ENCODE measurements around the gene PCSK7.

Gene PCSK7

DNA sequence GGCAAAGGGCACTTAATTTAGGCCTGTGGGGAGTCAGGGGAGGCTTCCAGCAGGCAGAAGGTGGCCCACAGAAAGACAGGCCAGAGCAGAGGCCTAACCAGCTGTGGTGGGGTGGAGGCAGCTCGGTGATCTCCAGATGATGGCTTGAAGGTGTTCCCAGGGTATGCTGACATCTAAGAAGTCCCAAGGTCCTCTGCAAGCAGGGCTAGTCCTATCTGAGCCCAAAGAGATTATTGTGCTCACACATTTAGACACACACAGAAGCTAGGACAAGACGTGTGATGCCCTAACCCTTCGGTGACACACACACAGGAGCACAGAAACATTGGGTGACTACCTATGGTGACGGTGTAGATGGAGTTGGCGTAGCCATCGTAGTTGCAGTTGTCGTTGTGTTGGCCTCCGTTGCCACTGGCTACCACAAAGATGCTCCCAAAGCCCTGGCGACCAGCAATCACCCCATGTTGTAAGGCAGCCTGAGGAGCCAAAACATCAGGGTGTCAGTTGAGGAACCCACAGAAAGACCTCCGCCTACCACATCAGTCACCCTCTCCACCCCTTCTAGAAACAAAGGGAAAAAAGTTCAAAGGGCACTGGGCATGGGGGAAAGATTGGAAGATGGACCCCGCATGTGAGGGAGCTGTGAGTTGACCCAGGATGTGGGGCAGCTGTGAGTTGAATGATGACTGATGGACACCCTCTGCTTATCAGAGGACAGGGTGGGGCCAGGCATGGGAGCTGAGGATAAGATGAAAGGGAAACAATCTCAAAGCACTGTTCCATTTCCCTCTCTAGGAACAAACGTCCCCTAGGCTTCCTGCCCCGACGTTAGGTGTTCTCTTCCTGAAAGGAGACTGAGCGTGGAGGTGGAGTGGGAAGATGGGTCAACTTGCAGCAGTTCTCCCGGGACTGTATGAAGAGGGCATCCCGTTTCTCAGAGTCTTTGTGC, 7.9 kb downstream of the PCSK7 start:
- ATAC-seq: no peak
- no peak for DNase-seq (ENCODE audit: low spot score in 2 of 2)
- Mint-ChIP-seq H3K4me3 (no peak overlapping the region), H3K36me3 (peaks cover 95% of the 10 kb centered on the region), H3K27ac (peak overlapping the region; percentile 43), H3K9me3 (no peaks in the 10 kb centered on the region), H3K4me1 (peaks cover 37% of the 10 kb centered on the region)

DNA sequence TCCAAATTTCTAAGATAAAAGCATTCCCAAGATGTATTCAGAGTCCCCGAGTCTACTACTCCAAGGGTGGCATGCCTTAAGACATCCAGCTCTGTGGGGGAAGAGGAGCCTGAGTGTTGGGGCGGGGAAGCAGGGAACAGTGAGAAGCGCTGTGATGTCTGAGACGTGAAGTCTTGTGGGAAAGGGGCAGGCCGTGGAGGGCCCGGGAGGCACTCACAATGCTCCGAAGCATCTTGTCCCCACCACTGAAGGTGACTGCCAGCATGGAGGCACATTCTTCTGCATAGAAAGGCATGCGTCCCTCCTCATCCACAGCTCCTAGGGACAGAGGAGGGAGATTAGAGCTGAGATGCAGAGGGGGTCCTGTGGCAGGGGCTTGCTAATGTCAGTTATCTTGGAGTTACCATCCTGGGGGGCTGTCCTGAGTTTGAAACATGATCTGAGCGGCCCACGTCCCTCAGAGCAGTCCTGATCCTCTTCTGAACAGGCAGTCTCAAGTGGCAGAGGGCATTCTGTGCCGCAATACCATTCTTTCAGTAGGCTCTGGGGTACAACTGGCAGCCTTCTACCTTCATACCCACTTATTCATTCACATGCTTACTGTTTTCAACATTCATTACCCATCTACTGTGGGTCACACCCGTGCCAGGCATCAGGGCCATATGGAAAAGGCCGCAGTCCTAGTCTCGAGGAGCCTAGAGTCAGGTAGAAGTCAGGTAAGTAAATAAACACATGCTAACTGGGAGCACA, 8.7 kb downstream of the PCSK7 start:
- H3K27ac Mint-ChIP-seq: peak overlapping the region; percentile 72
- H3K4me3 Mint-ChIP-seq: no peak overlapping the region
- peaks cover 95% of the 10 kb centered on the region for H3K36me3 Mint-ChIP-seq
- H3K9me3 Mint-ChIP-seq: no peaks in the 10 kb centered on the region
- DNase-seq (ENCODE audit: low spot score in 2 of 2): no peak
- H3K4me1 Mint-ChIP-seq: peaks cover 29% of the 10 kb centered on the region
- ATAC-seq: no peak

GRCh38 chr11:117221775-117222517, 9.9 kb downstream of the PCSK7 start:
- peak overlapping the region; percentile 72 for H3K27ac Mint-ChIP-seq
- H3K36me3 Mint-ChIP-seq: peaks cover 95% of the 10 kb centered on the region
- DNase-seq (ENCODE audit: low spot score in 2 of 2): no peak
- no peaks in the 10 kb centered on the region for H3K9me3 Mint-ChIP-seq
- peaks cover 28% of the 10 kb centered on the region for H3K4me1 Mint-ChIP-seq
- no peak overlapping the region for H3K4me3 Mint-ChIP-seq
- no peak for ATAC-seq

DNA sequence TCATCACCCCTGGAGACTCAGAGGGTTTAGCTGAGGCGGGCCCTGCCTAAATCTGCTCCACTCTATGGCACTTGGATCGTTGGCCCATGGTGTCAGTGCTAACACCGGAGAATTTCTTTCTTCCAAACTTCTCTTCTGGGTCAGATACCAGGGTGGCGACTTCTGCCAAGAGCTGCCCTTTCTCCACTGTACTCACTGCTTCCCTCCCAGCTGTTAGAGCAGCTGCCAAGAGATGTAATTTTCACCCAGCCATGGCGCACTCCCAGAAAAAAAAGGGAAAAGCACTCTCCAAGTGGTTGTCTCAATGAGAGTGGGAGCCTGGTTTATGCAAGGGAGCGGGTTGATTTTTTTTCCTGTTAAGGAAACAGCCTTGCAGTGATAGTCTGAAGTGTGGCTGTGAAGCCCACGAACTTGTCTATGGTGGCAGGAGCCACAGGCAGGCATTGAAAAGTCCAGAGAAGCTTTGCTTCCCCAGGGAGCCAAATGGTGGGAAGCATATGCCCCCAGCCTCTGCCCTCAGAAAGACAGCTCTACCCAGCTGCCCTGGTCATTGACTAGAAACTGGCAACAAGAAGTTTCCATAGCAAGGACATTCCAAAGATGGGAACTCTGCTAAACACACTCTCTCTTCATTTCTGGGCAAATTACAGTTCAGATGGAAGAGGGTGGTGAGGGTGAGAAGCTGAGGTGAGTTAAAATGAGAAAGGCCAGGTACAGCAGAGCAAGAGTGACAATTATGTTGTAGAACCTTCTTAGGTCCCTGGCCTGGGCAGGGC, 10.7 kb downstream of the PCSK7 start:
- no peak for ATAC-seq
- Mint-ChIP-seq H3K27ac (peak overlapping the region; percentile 75), H3K36me3 (peaks cover 95% of the 10 kb centered on the region), H3K9me3 (no peaks in the 10 kb centered on the region), H3K4me3 (no peak overlapping the region), H3K4me1 (peaks cover 25% of the 10 kb centered on the region)
- no peak for DNase-seq (ENCODE audit: low spot score in 2 of 2)

DNA sequence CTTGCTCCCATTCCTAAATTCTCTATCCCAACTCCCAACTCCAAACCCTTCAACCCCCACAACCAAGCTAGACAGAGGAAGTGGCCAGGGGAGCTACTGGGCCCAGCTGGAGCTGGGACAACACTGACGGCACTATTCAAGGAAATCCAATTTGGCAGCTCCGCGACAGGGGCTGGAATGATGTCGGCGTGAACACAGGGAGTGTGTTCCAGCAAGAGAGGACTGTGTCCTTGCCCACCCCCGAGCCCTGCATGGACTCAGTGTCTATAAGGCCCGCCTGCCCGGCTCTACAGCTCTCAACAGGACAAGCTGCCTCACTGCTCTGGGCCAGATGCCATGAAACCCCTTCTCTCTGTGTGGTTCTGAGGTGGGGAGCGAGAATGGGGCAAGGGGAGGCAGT, 11.3 kb downstream of the PCSK7 start:
- Mint-ChIP-seq H3K36me3 (peaks cover 95% of the 10 kb centered on the region), H3K9me3 (no peaks in the 10 kb centered on the region), H3K27ac (peak overlapping the region; percentile 75), H3K4me3 (no peak overlapping the region), H3K4me1 (peaks cover 24% of the 10 kb centered on the region)
- DNase-seq (ENCODE audit: low spot score in 2 of 2) (no peak), ATAC-seq (no peak)

GRCh38 chr11:117219995-117220394, 11.9 kb downstream of the PCSK7 start:
- Mint-ChIP-seq H3K4me3 (no peak overlapping the region), H3K4me1 (peaks cover 18% of the 10 kb centered on the region), H3K27ac (peak overlapping the region; percentile 75), H3K9me3 (no peaks in the 10 kb centered on the region), H3K36me3 (peaks cover 95% of the 10 kb centered on the region)
- ATAC-seq (no peak), DNase-seq (ENCODE audit: low spot score in 2 of 2) (no peak)

DNA sequence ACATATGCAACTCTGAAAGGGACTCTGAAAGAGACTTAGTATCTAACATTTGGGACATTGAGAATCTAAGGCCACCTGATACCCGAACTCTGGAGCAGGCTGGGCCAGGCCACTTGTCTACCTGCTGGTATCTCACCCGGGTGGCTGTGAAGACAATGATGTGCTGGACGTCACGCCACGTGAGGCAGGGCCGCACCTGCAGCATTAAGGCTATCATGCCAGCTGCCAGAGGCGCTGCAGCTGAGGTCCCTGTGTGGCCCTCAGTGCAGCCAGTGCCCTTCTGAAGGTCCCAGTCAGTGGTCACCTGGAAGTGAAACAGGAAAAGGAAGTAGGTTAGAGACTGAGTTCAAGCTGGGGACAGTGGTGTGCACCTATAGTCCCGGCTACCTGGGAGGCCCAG, 12.4 kb downstream of the PCSK7 start:
- Mint-ChIP-seq H3K9me3 (no peaks in the 10 kb centered on the region), H3K4me1 (peaks cover 21% of the 10 kb centered on the region), H3K4me3 (no peak overlapping the region), H3K27ac (peak overlapping the region; percentile 89), H3K36me3 (peaks cover 95% of the 10 kb centered on the region)
- DNase-seq (ENCODE audit: low spot score in 2 of 2) (no peak), ATAC-seq (no peak)

DNA sequence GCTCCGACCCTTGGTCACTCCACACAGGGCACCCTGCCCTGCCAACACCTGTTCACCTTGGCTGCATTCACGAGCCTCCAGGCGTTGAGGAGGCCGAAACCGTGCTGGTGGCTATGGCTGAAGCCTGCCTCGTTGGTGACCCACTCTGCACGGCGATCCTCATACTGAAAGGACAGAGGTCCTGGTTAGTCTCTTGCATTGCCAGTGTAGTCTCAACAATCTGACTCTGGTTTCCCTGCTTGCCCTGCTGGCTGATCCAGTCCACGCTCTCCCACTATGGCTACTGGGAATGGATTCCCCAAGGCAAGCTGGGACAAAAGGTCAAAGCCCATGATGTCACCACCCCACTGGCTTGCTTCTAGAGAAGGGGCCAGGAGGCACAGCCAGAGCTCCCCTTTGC, 12.9 kb downstream of the PCSK7 start:
- peak overlapping the region; percentile 89 for H3K27ac Mint-ChIP-seq
- no peaks in the 10 kb centered on the region for H3K9me3 Mint-ChIP-seq
- DNase-seq (ENCODE audit: low spot score in 2 of 2): no peak
- H3K4me1 Mint-ChIP-seq: peaks cover 26% of the 10 kb centered on the region
- H3K4me3 Mint-ChIP-seq: no peak overlapping the region
- H3K36me3 Mint-ChIP-seq: peaks cover 95% of the 10 kb centered on the region
- no peak for ATAC-seq

DNA sequence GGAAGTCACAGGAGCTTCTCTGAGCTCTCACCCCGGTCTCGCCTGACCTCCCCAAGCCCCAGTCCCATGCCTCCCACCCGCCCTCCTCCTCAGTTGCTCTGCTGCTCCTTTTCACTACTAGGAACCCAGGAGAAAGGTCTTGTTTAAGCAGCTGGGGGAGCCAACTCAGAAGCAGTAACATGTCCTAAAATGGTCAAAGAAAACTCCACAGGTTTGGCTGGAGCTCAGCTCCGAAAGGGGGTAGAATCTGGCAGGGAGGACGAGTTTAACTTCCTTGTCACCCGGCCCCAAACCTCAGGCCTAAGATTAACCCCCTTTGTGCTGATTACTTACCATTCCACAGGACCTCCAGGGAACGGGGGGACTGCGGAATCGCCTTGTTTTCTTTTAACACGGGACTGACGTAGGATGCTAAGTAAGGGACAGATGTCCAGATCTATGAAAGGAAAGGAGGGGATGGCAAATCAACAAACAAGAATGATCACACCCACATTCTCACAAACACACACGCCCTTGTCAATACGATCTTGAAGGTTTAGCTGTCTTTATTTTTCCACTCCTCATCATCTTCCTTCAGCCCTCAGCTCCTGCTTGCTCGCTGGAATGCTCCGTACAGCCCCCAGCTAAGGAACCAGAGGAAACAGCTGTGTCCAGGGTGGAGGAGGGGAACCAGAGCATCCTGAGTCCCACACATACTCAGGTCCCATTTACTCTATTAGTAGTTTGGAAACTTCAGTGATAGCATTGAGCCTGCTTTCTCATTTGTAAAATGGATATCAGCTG, 13.5 kb downstream of the PCSK7 start:
- no peak for DNase-seq (ENCODE audit: low spot score in 2 of 2)
- no peak for ATAC-seq
- peaks cover 26% of the 10 kb centered on the region for H3K4me1 Mint-ChIP-seq
- H3K4me3 Mint-ChIP-seq: no peak overlapping the region
- peaks cover 97% of the 10 kb centered on the region for H3K36me3 Mint-ChIP-seq
- no peaks in the 10 kb centered on the region for H3K9me3 Mint-ChIP-seq
- peak overlapping the region; percentile 89 for H3K27ac Mint-ChIP-seq

DNA sequence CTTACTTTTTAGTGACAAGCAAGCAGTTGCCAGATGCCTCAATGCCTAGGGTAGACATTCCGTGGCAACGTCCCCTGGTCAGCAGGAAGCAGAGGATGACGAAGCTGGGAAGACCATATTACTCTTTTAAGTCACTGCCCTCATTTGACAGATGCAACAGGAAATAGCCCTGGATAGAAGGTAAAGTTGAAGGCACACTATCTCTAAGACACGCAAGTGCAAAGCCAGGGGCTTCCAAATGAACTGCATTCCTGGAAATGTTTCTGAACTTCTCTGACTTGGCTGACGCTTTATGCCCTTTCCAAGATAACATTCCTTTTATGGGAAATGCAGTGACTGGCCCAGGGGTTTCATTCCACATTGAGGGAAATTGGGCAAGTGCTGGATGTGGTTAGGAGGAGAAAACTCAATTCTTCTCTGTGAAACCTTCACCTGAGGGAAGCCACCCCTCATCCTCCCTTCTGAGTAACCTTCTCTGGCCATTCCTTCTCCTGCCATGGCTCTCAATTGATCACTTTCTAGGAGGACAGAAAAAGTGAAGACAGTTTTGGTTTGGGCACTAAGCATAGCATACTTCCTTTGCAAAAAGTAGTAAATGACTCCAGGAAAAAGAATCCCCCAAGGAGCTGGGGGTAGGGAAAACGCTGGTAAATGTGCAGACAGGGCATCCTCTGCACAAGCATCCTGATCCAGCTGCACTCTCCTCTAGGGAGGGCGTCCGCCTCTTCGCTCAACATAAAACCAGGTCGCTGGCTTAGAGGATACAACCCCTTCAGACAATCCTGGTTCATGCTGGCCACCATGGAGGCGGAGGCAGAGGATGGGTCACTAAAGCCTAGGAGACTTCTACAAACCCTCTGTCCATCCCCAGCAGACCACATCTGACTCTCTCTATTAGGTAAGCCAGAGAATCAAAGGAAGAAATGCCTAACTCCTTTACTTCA, 14.5 kb downstream of the PCSK7 start:
- H3K4me1 Mint-ChIP-seq: peaks cover 26% of the 10 kb centered on the region
- DNase-seq (ENCODE audit: low spot score in 2 of 2) (no peak), ATAC-seq (no peak)

DNA sequence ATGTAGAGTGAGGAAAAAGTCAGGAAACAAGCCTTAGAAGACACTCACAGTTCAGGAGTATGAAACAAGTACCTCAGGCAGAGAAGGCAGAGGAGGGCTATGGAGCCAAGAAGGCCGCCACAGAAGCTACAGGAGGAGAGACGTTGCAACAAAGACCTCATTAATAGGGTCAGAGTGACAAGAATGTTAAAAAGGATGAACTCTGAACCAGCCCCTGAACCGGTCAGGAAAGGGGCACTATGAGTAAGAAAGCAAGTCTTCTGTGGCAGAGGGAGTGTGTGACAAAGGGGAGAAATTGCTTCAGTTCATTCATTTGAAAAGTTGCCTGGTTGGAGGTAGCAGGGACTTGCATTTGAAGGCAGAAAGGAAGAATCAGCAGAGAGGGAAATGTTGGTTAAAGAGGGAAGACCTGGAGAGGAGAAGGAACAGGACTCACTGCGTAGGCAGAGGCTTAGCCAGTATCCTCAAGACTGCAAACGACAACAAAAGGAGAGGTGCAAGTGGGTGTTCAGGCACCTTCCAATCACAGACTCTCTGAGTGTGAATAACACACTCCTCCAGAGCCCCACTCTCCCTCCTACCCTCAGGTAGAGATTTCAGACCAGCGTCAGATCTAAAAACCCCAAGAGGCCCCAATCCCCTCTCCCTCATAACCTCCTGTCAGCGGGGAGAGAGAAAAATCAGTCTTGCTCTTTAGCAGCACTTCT, 17.3 kb downstream of the PCSK7 start:
- peaks cover 100% of the 10 kb centered on the region for H3K36me3 Mint-ChIP-seq
- H3K9me3 Mint-ChIP-seq: no peaks in the 10 kb centered on the region
- ATAC-seq: no peak
- no peak overlapping the region for H3K4me3 Mint-ChIP-seq
- H3K27ac Mint-ChIP-seq: peak overlapping the region; percentile 56
- H3K4me1 Mint-ChIP-seq: peaks cover 26% of the 10 kb centered on the region
- DNase-seq (ENCODE audit: low spot score in 2 of 2): no peak

More for the DNA sequence above, 14.5 kb downstream of the PCSK7 start:
- Mint-ChIP-seq H3K9me3 (no peaks in the 10 kb centered on the region), H3K36me3 (peaks cover 97% of the 10 kb centered on the region), H3K27ac (peak overlapping the region; percentile 89), H3K4me3 (no peak overlapping the region)

GRCh38 chr11:117212697-117213355, 19.0 kb downstream of the PCSK7 start:
- ATAC-seq: no peak
- H3K27ac Mint-ChIP-seq: peak overlapping the region; percentile 23
- peaks cover 19% of the 10 kb centered on the region for H3K4me1 Mint-ChIP-seq
- no peaks in the 10 kb centered on the region for H3K9me3 Mint-ChIP-seq
- H3K36me3 Mint-ChIP-seq: peaks cover 88% of the 10 kb centered on the region
- no peak overlapping the region for H3K4me3 Mint-ChIP-seq
- no peak for DNase-seq (ENCODE audit: low spot score in 2 of 2)

Data from stimulated activated effector memory CD8-positive, alpha-beta T cell treated with anti-CD3 and anti-CD28 coated beads, Interleukin-12 subunit alpha, Interleukin-12 subunit beta, amount 100 ng/mL, for 72 hours (primary cell).